ENCODE measurements around the gene SH3BP5L.

GRCh38 chr1:248812736-248813425 is 12.8 kb downstream of the SH3BP5L start:
- TF ChIP-seq, protein P1, sequence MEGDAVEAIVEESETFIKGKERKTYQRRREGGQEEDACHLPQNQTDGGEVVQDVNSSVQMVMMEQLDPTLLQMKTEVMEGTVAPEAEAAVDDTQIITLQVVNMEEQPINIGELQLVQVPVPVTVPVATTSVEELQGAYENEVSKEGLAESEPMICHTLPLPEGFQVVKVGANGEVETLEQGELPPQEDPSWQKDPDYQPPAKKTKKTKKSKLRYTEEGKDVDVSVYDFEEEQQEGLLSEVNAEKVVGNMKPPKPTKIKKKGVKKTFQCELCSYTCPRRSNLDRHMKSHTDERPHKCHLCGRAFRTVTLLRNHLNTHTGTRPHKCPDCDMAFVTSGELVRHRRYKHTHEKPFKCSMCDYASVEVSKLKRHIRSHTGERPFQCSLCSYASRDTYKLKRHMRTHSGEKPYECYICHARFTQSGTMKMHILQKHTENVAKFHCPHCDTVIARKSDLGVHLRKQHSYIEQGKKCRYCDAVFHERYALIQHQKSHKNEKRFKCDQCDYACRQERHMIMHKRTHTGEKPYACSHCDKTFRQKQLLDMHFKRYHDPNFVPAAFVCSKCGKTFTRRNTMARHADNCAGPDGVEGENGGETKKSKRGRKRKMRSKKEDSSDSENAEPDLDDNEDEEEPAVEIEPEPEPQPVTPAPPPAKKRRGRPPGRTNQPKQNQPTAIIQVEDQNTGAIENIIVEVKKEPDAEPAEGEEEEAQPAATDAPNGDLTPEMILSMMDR (conservative IDR thresholded peaks at IDR 0.05; ENCODE audit: low read depth in 2 of 2): no peak
- TF ChIP-seq POLR2AphosphoS5 (IDR thresholded peaks at IDR 0.05; ENCODE audit: low read depth): no peak
- TF ChIP-seq REST (IDR thresholded peaks at IDR 0.05; ENCODE audit: unreplicated experiment): no peak
- no peak for TF ChIP-seq EZH2 (IDR thresholded peaks at IDR 0.05; ENCODE audit: low read depth, unreplicated experiment)
- TF ChIP-seq EZH2phosphoT487 (IDR thresholded peaks at IDR 0.05; ENCODE audit: unreplicated experiment): no peak
- TF ChIP-seq JUNB (IDR thresholded peaks at IDR 0.05; ENCODE audit: unreplicated experiment): no peak
- no peak for TF ChIP-seq CREB1 (CRISPR knock-in tag; IDR thresholded peaks at IDR 0.05; ENCODE audit: low read depth)

All from GM23338 (cell line).